ENCODE measurements around the gene SRL.
"Not testable (repeated sequence)": the region's sequence is repeated elsewhere in the genome, so short reads cannot be mapped to it uniquely, and the experiment has no call there.

Gene SRL

DNA sequence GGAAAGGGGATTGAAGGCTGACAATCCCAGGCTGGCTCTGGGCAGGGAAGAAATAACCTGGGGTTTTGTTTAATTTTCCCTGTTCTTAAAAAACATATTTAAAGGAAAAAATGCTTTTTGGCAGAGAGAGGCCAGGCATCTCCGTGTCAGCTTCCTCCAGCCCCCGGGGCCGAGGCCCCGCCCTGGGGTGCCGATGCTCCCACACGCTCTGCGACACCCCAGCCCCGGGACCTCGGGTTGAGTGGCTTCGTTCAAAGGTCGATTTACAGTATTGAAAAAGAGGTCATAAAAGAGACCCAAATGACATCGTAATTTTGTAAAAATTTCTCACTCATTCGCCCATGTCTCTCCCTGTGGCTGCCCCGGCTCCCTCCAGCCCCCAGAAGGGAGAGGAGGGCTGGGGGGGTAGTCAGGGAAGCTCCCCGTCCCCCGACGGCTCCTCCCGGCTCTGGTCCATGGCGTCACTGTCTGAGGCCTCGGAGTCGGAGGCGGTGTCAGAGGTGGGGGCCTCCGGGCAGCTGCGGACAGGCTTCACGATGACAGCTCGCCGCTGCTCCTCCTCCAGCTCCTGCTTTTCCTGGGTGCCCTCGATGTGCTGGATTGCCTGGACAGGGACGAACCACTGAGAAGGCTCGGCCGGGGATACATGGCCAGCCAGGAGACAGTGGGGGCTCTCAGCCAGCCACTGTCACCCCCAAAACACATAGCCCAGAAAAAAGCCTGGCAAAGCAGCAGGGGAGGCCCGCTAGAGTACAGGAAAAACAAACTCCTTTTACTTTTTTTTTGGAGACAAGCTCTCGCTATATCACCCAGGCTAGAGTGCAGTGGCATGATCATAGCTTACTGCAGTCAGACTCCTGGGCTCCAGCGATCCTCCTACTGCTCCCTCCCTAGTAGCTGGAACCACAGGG, 16.0 kb upstream of the SRL start:
- DNase-seq, result no peak

DNA sequence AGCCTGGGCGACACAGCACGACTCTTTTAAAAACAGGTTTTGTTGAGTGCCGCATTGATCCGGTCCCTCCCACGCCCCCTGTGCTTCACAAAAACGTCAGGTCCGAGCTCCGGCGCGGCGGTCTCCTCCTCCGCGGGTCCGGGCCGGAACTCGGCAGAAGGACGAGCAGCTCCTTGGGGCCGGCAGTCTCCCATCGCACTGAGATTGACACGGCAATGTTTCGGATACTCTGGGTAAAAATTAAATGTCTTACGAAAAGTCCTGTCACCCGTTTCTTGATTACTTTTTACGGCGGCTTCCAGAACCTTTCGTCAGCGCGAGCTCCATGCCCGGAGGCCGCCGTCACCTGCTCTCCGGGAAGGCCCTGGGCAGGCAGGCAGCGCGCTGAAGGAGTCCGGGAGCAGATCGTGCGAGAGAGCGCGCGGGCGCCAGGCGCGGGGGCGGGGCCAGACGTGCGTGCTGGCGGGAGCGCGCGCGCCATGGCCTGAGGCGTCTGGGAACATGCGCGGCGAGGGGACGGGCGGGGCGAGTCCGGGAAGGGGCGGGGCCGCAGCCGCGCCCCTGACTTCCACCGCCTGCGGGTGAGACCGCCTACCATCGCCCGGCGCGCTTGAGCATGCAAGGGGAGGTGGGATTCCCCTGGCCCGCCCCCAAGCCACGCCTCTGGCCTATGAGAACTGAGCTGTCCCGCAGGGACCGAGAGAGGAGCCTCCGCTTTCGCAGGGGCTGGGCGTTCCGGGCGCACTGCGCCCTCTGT, 11.7 kb upstream of the SRL start:
- DNase-seq, result peak; percentile 99

DNA sequence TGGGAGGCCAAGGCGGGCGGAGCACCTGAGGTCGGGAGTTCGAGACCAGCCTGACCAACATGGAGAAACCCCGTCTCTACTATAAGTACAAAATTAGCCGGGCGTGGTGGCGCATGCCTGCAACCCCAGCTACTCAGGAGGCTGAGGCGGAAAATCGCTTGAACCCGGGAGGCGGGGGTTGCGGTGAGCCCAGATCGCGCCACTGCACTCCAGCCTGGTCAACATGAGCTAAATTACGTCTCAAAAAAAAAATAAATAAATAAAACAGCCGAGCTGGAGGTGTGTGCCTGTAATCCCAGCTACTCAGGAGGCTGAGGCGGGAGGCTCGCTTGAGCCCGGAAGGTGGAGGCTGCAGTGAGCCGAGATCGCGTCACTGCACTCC, 11.1 kb upstream of the SRL start:
- not testable (repeated sequence) for DNase-seq

DNA sequence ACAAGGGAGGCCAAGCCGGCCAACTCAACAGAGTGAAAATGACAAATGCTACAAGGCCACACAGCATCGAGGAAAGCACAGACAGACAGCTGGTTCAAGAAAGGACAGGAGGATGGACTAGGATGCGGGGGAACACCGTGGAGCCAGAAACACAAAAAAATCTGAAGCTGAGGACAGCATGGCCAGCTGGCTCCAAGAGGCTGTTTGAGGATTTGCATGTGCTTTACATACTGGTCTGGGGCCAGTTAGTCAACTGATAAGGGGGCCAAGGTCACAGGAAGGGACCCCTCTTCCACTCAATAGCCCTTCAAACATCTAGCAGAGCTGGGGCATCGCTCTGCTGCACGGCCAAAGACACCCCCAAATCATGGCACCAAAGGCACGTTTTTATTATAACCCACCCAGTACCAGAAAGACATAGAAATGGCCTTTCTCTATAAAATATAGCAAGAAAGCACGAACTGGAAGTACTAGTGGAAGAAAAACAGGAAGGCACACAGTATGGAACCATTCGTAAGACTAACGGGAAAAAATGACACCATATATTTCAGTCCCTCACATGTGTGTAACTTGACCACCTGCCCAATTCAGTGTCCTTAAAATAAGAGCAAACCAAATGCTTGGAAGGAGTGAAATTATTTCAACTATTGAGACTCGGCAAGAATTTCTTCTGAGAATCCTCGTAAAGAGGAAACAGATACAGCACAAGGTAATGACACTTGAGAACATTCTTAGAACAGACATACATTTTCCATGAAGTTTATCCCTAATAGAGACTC, 7.8 kb upstream of the SRL start:
- DNase-seq, result no peak

DNA sequence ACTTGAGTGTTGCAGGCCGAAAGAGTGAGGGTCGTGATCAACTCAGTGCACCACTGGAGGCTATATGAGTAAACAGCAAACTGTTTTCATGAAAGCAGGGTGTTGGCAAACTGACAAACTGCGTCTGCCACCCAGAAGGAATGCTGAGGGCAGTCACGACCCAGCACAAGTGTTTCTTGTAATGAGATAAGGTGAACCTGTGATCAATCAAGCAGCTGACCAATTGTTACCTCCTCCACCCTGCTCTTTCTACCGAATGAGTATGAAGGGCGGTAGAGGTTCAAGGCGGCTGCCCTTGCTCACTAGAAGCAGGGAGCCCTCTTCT, 5.5 kb upstream of the SRL start:
- DNase-seq, result no peak

DNA sequence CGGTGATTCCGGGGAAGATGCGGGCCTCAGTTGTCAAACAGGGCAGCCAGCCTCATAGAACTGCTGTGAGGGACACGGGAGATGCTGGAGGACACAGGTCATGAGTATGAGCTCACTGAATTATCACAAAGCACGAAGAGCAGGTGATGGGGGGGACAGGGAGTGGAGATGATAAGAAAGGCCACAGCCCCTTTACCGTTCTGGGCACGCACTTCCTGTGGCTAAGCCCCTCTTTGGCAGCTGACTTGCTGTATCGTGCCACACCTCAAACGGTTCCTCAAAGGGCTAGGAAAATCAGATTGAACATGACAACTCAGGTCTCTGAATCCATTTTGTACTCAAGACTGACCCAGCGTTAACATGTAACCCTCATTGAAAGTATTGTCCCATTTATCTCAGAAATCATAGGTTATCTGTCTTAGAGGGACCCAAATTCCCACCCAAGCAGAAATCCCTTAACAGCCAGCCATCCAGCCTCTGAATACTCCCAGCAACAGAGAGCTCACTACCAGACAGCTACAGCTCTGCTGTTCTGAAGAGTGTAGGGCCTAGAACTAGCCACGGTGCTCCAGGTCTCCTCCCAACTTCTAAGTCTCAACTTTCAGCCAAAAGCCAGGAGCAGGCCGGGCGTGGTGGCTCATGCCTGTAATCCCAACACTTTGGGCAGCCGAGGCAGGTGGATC, 5.0 kb upstream of the SRL start:
- DNase-seq, result no peak

DNA sequence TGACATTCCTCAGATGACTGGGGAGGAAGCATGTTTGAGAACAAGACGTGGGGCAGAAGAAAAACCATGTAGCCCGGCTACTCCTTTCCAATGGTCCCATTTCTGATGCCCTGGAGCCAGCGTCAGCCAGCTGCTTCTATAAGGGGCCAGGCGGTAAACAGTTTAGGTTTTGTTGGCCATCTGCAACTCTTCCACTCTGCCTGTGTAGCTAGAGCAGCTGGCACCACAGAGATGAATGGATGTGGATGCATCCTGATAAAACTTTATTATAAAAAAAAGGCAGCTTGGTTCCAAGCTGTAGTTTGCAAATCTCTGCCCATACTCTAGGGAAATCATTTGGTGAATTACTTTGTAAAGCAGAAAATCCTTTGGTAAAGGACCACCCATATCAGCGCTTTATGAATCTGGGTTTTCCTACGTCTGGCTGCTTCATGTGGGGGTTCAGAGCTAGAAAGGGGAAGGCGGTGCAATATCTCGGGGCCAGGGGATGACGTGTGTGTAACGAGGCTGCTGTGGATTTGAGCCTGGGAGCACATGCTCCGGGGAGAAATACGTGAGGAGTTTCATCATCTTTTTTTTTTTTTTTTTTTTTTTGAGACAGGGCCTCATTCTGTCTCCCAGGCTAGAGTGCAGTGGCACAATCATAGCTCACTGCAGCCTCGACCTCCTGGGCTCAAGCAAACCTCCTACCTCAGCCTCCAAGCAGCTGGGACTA, 3.4 kb upstream of the SRL start:
- peak; percentile 53 for DNase-seq

DNA sequence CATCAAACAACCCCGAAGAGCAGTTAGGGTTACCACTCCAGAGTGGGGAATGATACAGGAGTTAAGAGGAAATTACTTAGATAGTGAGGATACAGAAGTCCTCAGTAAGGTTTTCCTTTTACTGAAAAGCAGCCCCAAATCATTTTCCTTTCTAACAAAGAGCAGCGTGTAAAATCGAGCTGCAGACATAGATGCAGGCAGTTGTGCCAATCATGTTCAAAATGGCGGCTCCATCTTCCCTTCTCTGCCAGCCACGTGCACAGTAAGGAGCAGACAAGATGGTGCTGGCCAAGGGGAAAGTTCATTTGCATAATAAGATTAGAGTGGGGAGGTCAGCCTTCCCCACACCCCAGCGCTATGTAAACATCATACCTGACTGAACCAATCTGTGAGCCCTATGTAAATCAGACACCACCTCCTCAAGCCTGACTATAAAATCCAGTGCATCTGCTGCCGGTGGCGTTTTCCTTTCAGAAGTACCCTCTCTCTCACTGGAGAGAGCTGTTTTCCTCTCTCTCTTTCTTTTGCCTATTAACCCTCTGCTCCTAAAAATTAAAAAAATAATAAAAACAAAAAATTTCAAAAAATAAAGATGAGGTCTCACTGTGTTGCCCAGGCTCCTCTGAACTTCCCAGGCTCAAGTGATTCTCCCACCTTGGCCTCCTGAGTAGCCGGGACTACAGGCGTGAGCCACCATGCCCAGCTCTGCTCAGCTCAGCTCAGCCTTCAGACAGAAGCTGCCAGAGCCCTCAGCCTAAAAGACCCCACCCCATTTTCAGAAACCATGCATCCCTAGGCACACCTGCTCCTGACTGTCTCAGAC, 2.6 kb upstream of the SRL start:
- DNase-seq, result peak; percentile 86

DNA sequence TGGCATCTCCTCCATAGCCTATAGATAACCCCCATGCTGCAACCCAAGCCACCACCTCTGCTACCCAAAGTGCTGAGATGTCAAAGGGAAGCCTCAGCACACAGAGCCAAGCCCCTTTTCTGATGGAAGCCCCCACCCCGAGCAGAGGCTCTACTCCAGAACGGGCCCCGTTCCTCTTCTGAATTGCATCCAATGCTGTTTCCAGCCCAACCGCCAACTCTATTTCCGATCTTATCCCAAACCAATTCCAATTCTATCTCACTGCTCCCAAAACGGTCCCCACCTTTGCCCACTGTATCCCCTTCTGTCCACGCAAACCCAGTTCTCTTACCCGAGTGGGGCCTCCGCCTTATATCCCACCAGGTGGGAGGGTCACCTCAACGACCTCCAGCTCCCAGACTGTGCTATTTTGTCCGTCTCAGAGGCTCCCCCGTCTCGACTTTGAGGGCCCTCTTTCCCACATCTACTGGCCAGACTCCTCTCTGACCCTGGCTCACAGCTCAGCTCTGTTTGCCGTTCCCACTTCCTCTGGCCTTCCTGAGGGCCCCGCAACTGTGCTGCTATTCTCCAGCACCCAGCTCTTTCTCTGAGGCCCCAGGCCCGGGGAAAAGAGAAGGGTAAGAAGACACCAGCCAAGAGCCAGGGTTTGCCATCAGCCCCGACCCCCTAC, 487 bp downstream of the SRL start:
- no peak for DNase-seq

DNA sequence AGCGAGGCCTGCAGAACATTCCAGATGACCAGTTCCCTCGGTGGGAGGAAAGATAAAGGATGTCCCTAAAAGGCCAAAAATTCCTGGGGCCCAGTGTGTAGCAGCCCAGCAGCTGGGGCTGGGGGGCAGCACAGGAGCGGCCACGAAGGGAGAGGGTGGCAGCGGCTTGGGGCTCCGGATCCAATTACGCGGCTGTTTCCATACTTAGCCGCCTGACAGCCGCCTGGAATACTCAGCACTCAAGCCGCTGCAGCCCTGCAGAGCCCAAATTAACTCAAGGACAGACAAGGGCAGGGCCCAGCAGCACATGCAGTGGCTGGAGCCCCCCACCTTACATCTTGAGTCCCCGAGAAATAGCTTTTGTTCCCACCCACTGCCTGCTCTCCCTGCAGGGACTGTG, 1.3 kb downstream of the SRL start:
- no peak for DNase-seq

DNA sequence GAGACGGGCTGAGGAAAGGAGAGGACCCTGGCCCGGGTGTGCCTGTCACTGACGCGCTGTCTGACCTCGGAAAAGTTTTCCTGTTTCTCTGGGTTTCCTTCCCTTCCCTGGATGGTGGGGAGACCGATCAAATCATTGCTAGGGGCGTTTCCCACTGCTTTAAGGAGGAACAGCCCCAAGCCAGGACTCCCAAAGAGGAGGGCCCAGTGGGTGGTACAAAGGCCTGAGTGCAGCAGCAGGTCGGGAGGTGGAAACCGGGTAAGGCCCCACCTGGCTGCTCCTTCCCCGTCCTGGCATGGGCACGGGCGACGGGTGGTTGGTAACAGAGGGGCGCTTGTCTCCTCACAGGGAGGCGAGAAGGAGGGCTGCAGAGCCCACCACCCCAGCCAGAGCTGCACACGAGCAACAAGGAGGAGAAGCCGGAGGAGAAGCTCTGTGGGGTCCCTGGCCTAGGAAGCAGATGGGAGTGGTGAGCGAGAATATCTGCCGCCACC, 2.2 kb downstream of the SRL start:
- DNase-seq, result no peak

DNA sequence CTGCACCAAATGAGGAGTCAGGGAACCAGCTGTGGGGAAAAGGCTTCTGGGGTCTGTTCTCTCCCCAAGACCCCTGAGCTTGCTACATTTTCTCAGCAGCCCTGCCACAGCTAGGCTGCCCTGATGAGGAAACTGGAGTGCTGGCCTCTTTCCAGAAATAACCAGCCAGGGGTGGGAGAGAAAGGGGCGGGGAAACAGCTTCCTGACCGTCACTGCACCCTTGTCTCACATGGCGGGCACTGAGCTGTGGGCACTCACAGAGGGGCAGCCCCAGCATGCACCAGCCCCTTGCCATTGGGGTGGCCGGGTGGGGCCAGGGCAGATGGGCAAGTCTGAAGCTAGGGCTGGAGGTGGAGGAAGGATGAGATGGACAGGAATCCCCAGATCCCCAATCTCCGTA, 2.9 kb downstream of the SRL start:
- no peak for DNase-seq

DNA sequence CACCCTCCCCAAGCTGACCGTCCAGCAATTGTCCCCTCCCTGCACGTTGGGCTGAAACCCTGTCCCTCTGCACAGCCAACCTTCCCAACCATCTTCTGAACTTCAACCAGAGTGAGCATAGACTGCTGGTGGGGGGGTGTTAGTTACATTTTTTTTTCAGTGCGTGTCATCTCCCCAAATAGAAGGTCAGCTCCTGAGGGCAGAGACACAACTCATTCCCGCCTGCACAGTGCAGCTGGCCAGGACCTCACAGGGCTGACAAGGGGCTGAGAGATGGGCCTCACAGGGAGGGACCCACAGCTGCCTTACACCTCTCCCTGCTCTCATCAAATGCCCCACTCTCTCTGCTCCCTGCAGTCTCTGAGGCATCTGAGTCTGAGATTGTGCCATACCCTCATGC, 8.4 kb downstream of the SRL start:
- DNase-seq, result no peak

DNA sequence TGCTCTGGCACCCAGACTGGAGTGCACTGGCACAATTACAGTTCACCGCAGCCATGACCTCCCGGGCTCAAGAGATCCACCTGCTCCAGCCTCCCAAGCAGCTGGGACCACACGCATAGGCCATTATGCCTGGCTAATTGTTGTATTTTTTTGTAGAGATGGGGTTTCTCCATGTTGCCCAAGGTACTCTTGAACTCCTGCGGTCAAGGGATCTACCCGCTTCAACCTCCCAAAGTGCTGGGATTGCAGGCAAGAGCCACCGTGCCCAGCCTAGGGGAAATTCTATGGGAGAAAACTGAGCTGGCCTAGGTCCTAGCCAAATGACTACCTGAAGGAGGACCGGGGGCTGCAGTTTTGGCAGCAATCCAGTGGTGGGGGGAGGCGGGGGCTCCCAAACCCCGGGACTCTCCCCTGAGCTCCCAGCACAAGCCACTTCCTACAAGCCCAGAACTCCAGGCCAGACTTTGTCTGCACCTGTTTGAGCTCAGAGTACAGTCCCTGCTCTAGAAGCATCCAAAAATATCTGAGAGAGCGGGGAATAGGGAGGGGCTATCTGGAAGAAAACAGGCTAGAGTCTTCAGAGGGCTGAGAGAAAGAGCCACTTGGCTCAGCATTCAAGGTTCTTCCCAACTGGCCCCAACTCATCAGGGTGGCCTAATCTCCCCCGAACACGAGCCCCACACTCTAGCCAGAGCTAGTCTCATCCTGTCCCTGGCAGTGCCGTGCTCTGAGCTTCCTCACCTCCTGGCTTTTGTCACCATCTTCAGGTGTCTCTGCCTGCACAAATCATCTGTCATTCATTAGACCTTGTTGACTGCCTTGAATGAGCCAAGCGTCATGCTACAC, 9.1 kb downstream of the SRL start:
- no peak for DNase-seq

DNA sequence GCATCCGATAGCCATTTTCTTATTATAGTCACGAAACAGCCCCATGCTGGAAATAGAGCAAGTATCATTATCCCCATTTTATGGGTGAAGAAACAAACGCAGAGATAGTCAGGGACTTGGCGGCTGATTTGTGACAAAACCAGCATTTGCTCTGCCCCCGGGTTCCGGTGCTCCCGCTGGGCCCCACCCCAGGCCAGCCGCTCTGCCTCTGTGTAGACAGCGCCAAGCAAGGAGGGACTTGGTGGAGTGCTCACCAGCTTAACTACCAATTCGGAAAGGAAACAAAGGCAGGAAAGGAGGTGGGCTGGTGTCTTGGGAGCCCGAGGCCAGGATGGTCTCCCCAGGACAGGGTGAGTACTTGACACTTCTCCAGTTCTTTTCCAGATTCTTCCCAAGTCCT, 10.0 kb downstream of the SRL start:
- DNase-seq, result no peak

DNA sequence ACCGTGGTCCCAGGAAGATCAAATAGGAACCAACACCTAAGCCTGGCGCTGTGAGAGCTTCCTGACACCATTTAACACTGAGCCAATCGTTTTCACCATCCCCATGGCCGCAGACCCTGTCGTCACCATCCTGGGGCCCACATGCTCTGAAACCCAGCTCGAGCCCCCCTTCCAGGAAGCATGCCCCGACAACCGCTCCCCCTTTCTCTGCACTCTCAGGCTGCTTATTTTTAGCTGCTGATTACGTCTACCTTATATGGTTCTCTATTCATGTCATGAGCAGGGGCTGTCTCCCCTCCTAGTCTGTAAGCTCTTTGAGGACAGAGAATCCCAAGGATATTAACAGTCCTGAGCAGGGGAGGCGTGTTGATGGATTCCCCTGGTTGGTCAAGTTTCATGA, 10.5 kb downstream of the SRL start:
- DNase-seq, result no peak

DNA sequence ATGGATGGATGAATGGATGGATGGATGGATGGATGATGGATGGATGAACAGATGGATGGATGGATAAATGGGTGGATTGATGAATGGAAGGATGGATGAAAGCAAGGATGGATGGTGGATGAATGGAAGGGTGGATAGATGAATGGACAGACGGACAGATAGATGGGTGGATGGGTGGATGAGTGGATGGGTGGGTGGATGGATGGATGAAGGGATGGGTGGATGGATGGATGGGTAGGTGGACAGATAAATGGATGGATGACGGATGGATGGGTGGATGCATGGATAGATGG, 14.9 kb downstream of the SRL start:
- DNase-seq, result no peak

DNA sequence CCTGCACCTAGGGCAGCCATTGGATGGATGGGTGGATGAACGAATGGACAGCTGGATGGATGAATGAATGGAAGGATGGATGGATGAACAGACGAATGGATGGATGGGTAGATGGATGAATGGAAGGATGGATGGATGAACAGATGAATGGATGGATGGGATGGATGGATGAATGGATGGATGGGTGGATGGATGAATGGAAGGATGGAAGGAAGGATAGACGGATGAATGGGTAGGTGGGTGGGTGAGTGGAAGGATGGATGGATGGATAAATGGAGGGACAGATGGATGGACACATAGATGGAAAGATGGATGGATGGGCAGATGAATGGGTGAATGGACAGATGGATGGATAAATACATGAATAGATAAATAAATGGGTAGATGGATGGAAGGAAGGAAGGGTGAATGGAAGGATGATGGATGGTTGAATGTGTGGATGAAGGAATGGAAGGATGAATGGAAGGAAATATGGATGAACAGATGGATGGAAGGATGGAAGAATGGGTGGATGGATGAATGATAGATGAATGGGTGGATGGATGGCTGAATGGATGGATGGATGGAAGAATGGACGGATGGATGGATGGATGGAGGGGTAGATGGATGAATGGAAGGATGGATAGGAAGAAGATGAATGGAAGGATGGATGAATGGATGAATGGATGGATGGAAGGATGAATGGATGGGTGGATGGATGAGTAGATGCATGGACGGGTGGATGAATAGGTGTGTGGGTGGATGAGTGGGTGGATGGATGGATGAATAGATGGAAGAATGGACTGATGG, 15.4 kb downstream of the SRL start:
- DNase-seq, result no peak

DNA sequence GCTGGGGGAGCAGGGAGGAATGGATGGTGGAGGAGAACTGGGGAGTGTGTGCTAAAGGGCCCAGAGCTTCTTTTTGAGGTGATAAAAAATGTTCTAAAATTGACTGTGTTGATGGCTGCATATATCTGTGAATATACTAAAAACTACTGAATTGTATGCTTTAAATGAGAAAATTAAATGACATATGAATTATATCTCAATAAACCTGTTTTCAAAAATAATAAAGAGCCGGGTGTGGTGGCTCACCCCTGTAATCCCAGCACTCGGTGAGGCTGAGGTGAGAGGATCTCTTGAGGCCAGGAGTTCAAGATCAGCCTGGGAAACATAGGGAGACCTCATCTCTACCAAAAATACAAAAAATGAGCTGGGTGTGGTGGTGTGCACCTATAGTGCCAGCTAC, 16.8 kb downstream of the SRL start:
- DNase-seq, result no peak

Data from NCI-H2171 (cell line).